ENCODE results near the gene STH.

STH gene

GRCh38 chr17:46046957-46047356 is 47.9 kb downstream of the STH start:
- no peak overlapping the region for H3K4me3 Mint-ChIP-seq
- H3K27ac Mint-ChIP-seq, result no peak overlapping the region
- DNase-seq (no peak), ATAC-seq (no peak)
- H3K4me1 Mint-ChIP-seq, result peaks cover 55% of the 10 kb centered on the region
- no peaks in the 10 kb centered on the region for H3K27me3 Mint-ChIP-seq
- H3K9me3 Mint-ChIP-seq, result no peaks in the 10 kb centered on the region

GRCh38 chr17:46047398-46047797 is 48.3 kb downstream of the STH start:
- no peak overlapping the region for H3K4me3 Mint-ChIP-seq
- no peaks in the 10 kb centered on the region for H3K9me3 Mint-ChIP-seq
- ATAC-seq (no peak), DNase-seq (no peak)
- peaks cover 59% of the 10 kb centered on the region for H3K4me1 Mint-ChIP-seq
- H3K27me3 Mint-ChIP-seq, result no peaks in the 10 kb centered on the region
- no peak overlapping the region for H3K27ac Mint-ChIP-seq

GRCh38 chr17:46047856-46048255 is 48.8 kb downstream of the STH start:
- Mint-ChIP-seq H3K9me3 (no peaks in the 10 kb centered on the region), H3K27ac (no peak overlapping the region), H3K4me3 (no peak overlapping the region), H3K4me1 (peaks cover 61% of the 10 kb centered on the region), H3K27me3 (no peaks in the 10 kb centered on the region)
- no peak for DNase-seq
- no peak for ATAC-seq
